WTC11 (cell line): Measurements from ENCODE around the gene FSTL4. TPM values are rescaled to one million over a fixed set of nuclear protein-coding genes. Genes with fewer than 3 reads are reported as not detected.
A peak's percentile ranks its signal among the peaks of the same experiment; 100 is the strongest.
"Not testable (repeated sequence)": the region's sequence is repeated elsewhere in the genome, so short reads cannot be mapped to it uniquely, and the experiment has no call there.

Source experiments
- ATAC-seq: fragments of 200-7000 bp; cut with Tn5 transposase; 2 replicates; pipeline ENCODE4 v1.10.0; 2021; ENCODE audit warnings: mild to moderate bottlenecking, moderate library complexity
- CTCF ChIA-PET: fragments of 300-600 bp; sonication (Branson Sonifier 250); formaldehyde crosslinking; loops from one replicate; lab custom pipeline; 2021; ENCODE audit warnings: antibody characterized with exemption; lab: Charles Lee
- POLR2A ChIA-PET: fragments of 350-600 bp; sonication (Branson Sonifier 250); formaldehyde crosslinking; loops from one replicate; lab custom pipeline; 2021; ENCODE audit warnings: antibody characterized with exemption; lab: Charles Lee
- DNase-seq: peaks from one replicate; pipeline ENCODE4 v3.0.0; 2021; ENCODE audit warnings: low spot score
- H3K27ac Mint-ChIP-seq: 2 replicates; pipeline ENCODE4 v1.8.0; 2021; ENCODE audit warnings: mixed read lengths
- H3K27me3 Mint-ChIP-seq: 2 replicates; pipeline ENCODE4 v1.8.0; 2021; ENCODE audit warnings: low read depth, mild to moderate bottlenecking, moderate library complexity, mixed read lengths
- H3K36me3 Mint-ChIP-seq: 2 replicates; pipeline ENCODE4 v1.8.0; 2021; ENCODE audit warnings: mixed read lengths
- H3K4me1 Mint-ChIP-seq: 2 replicates; pipeline ENCODE4 v1.8.0; 2022; ENCODE audit warnings: mixed read lengths
- H3K4me3 Mint-ChIP-seq: 2 replicates; pipeline ENCODE4 v1.8.0; 2021; ENCODE audit warnings: mild to moderate bottlenecking, moderate library complexity, mixed read lengths
- H3K9me3 Mint-ChIP-seq: 2 replicates; pipeline ENCODE4 v1.8.0; 2021; ENCODE audit warnings: mixed read lengths
- ATF1 ChIP-seq: sonication (generic); formaldehyde crosslinking; IDR thresholded peaks from 2 replicates; pipeline ENCODE4 v1.8.1; 2023; ENCODE audit warnings: mild to moderate bottlenecking, moderate library complexity, missing genetic modification reagents
- CDX4 ChIP-seq: fragments of 250-450 bp; sonication (Bioruptor Pico); IDR thresholded peaks from 2 replicates; pipeline ENCODE4 v1.9.0; 2021; ENCODE audit warnings: moderate library complexity, mild to moderate bottlenecking, inconsistent platforms, borderline replicate concordance
- ELF4 ChIP-seq: sonication (generic); formaldehyde crosslinking; IDR thresholded peaks from 2 replicates; pipeline ENCODE4 v1.8.1; 2022; ENCODE audit warnings: low read depth, mild to moderate bottlenecking, moderate library complexity, missing genetic modification reagents
- ESRRA ChIP-seq: sonication (generic); formaldehyde crosslinking; IDR thresholded peaks from 2 replicates; pipeline ENCODE4 v1.8.1; 2022; ENCODE audit warnings: mild to moderate bottlenecking, missing genetic modification reagents, borderline replicate concordance
- GABPB1 ChIP-seq: sonication (generic); formaldehyde crosslinking; IDR thresholded peaks from 2 replicates; pipeline ENCODE4 v1.8.1; 2023; ENCODE audit warnings: mild to moderate bottlenecking, missing genetic modification reagents
- HMGA2 ChIP-seq: fragments of 250-450 bp; sonication (Bioruptor Pico); IDR thresholded peaks from 2 replicates; pipeline ENCODE4 v1.4.0; 2021; ENCODE audit warnings: mild to moderate bottlenecking, moderate library complexity
- IRF2 ChIP-seq: sonication (generic); formaldehyde crosslinking; IDR thresholded peaks from 2 replicates; pipeline ENCODE4 v1.8.0; 2022; ENCODE audit warnings: low read depth, missing genetic modification reagents, borderline replicate concordance
- MAX ChIP-seq: sonication (generic); formaldehyde crosslinking; IDR thresholded peaks from 2 replicates; pipeline ENCODE4 v1.8.0; 2022; ENCODE audit warnings: mild to moderate bottlenecking, missing genetic modification reagents
- RORB ChIP-seq: fragments of 250-450 bp; sonication (Bioruptor Pico); IDR thresholded peaks from 2 replicates; pipeline ENCODE4 v1.9.0; 2021; ENCODE audit warnings: mild to moderate bottlenecking
- TCF7 ChIP-seq: sonication (generic); formaldehyde crosslinking; IDR thresholded peaks from 2 replicates; pipeline ENCODE4 v1.8.0; 2022; ENCODE audit warnings: mild to moderate bottlenecking, low read depth, missing genetic modification reagents, moderate library complexity
- ZNF396 ChIP-seq: fragments of 250-450 bp; sonication (Bioruptor Pico); IDR thresholded peaks from 2 replicates; pipeline ENCODE4 v1.8.0; 2021; ENCODE audit warnings: mild to moderate bottlenecking, moderate library complexity, borderline replicate concordance
- ZNF416 ChIP-seq: fragments of 250-450 bp; sonication (Bioruptor Pico); IDR thresholded peaks from 2 replicates; pipeline ENCODE4 v1.9.0; 2021; ENCODE audit warnings: mild to moderate bottlenecking, inconsistent platforms
- ZNF532 ChIP-seq: fragments of 250-450 bp; sonication (Bioruptor Pico); IDR thresholded peaks from 2 replicates; pipeline ENCODE4 v1.9.0; 2021; ENCODE audit warnings: mild to moderate bottlenecking, borderline replicate concordance
- total RNA-seq: library from RNA; stranded (reverse); gene quantifications from 3 replicates; pipeline ENCODE4 v1.2.3, GENCODE V29; 2021
- TF ChIP-seq, protein P1 (sequence below): sonication (generic); formaldehyde crosslinking; IDR thresholded peaks from 2 replicates; pipeline ENCODE4 v1.8.0; 2023; ENCODE audit warnings: mild to moderate bottlenecking, missing genetic modification reagents
- TF ChIP-seq, protein P2 (sequence below): sonication (generic); formaldehyde crosslinking; IDR thresholded peaks from 2 replicates; pipeline ENCODE4 v1.8.1; 2022; ENCODE audit warnings: low read depth, mild to moderate bottlenecking, moderate library complexity, missing genetic modification reagents, borderline replicate concordance
- TF ChIP-seq, protein P3 (sequence below): sonication (generic); formaldehyde crosslinking; IDR thresholded peaks from 2 replicates; pipeline ENCODE4 v1.8.1; 2023; ENCODE audit warnings: mild to moderate bottlenecking, moderate library complexity, missing genetic modification reagents

FSTL4 gene
- total RNA-seq, 1 experiment from 2014 or later: 6.1 TPM

- H3K36me3 Mint-ChIP-seq: no peaks in the 10 kb centered on the region
- H3K4me1 Mint-ChIP-seq: no peaks in the 10 kb centered on the region
- ChIA-PET POLR2A (no interaction called here), CTCF (no interaction called here)
- no peaks in the 10 kb centered on the region for H3K27me3 Mint-ChIP-seq
- H3K27ac Mint-ChIP-seq: no peak overlapping the region
- no peak overlapping the region for H3K4me3 Mint-ChIP-seq
- 0 out of 2 replicates have a peak, but pooled peaks cover 3% of the 10 kb centered on the region for H3K9me3 Mint-ChIP-seq
- DNase-seq: no peak
- TF ChIP-seq, protein P1, sequence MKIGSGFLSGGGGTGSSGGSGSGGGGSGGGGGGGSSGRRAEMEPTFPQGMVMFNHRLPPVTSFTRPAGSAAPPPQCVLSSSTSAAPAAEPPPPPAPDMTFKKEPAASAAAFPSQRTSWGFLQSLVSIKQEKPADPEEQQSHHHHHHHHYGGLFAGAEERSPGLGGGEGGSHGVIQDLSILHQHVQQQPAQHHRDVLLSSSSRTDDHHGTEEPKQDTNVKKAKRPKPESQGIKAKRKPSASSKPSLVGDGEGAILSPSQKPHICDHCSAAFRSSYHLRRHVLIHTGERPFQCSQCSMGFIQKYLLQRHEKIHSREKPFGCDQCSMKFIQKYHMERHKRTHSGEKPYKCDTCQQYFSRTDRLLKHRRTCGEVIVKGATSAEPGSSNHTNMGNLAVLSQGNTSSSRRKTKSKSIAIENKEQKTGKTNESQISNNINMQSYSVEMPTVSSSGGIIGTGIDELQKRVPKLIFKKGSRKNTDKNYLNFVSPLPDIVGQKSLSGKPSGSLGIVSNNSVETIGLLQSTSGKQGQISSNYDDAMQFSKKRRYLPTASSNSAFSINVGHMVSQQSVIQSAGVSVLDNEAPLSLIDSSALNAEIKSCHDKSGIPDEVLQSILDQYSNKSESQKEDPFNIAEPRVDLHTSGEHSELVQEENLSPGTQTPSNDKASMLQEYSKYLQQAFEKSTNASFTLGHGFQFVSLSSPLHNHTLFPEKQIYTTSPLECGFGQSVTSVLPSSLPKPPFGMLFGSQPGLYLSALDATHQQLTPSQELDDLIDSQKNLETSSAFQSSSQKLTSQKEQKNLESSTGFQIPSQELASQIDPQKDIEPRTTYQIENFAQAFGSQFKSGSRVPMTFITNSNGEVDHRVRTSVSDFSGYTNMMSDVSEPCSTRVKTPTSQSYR (CRISPR knock-in tag): no peak
- TF ChIP-seq GABPB1 (CRISPR knock-in tag) (no peak), ZNF416 (CRISPR knock-in tag) (no peak), ZNF396 (CRISPR knock-in tag) (no peak), RORB (CRISPR knock-in tag) (no peak), ZNF532 (CRISPR knock-in tag) (no peak), MAX (CRISPR knock-in tag) (no peak), CDX4 (CRISPR knock-in tag) (no peak), ATF1 (CRISPR knock-in tag) (no peak), HMGA2 (CRISPR knock-in tag) (no peak), ESRRA (CRISPR knock-in tag) (no peak)
- TF ChIP-seq, all 79 proteins: peak for 0
- no peak for ATAC-seq
Measured at GRCh38 chr5:133179405-133179804, 432.9 kb downstream of the FSTL4 start.

- H3K36me3 Mint-ChIP-seq, ATAC-seq, CTCF ChIA-PET, POLR2A ChIA-PET, H3K27ac Mint-ChIP-seq, H3K4me3 Mint-ChIP-seq, H3K4me1 Mint-ChIP-seq: not testable (repeated sequence)
- DNase-seq: peak; percentile 31
- peaks cover 11% of the 10 kb centered on the region for H3K27me3 Mint-ChIP-seq
- peaks cover 20% of the 10 kb centered on the region for H3K9me3 Mint-ChIP-seq
Measured at GRCh38 chr5:133170756-133171387, 441.5 kb downstream of the FSTL4 start.

GRCh38 chr5:133164759-133165158 is 447.6 kb downstream of the FSTL4 start:
- Mint-ChIP-seq H3K4me3 (no peak overlapping the region), H3K27ac (no peak overlapping the region), H3K36me3 (peaks cover under 1% of the 10 kb centered on the region; the same call in 1 of the 2 replicates), H3K27me3 (peaks cover 8% of the 10 kb centered on the region), H3K4me1 (no peaks in the 10 kb centered on the region), H3K9me3 (peaks cover 14% of the 10 kb centered on the region)
- ATAC-seq: no peak
- POLR2A ChIA-PET: no interaction called here
- DNase-seq: no peak
- CTCF ChIA-PET: no interaction called here
- TF ChIP-seq TCF7 (CRISPR knock-in tag) (no peak), IRF2 (no peak), ELF4 (CRISPR knock-in tag) (no peak)
- TF ChIP-seq, protein P2, sequence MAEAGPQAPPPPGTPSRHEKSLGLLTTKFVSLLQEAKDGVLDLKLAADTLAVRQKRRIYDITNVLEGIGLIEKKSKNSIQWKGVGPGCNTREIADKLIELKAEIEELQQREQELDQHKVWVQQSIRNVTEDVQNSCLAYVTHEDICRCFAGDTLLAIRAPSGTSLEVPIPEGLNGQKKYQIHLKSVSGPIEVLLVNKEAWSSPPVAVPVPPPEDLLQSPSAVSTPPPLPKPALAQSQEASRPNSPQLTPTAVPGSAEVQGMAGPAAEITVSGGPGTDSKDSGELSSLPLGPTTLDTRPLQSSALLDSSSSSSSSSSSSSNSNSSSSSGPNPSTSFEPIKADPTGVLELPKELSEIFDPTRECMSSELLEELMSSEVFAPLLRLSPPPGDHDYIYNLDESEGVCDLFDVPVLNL (CRISPR knock-in tag): no peak
- TF ChIP-seq, protein P3, sequence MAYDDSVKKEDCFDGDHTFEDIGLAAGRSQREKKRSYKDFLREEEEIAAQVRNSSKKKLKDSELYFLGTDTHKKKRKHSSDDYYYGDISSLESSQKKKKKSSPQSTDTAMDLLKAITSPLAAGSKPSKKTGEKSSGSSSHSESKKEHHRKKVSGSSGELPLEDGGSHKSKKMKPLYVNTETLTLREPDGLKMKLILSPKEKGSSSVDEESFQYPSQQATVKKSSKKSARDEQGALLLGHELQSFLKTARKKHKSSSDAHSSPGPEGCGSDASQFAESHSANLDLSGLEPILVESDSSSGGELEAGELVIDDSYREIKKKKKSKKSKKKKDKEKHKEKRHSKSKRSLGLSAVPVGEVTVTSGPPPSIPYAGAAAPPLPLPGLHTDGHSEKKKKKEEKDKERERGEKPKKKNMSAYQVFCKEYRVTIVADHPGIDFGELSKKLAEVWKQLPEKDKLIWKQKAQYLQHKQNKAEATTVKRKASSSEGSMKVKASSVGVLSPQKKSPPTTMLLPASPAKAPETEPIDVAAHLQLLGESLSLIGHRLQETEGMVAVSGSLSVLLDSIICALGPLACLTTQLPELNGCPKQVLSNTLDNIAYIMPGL: no peak
